K562 (cell line): ENCODE results near the gene SKAP1. TPM values are rescaled to one million over a fixed set of nuclear protein-coding genes. Genes with fewer than 3 reads are reported as not detected.

Source experiments
- ATAC-seq: fragments of 200-7000 bp; cut with Tn5 transposase; 3 replicates; pipeline ENCODE4 v1.9.1; 2020; ENCODE audit warnings: moderate library complexity
- BruUV-seq: library from RNA; stranded (reverse); fragments of 400-500 nt; replicated peaks from 2 replicates; lab custom pipeline; 2021; lab: Mats Ljungman, UMichigan
- CTCF ChIA-PET: fragments of 300-600 bp; formaldehyde crosslinking; extraction: SDS; loops from one replicate; lab custom pipeline; 2021; ENCODE audit warnings: low intra/inter-chr PET ratio; lab: Yijun Ruan, JAX
- POLR2A ChIA-PET: fragments of 300-600, 350-650 bp; sonication (Branson Sonifier 250); formaldehyde crosslinking; extraction: SDS; loops from one replicate; lab custom pipeline; 2021; ENCODE audit warnings: antibody characterized with exemption, inconsistent platforms; lab: Yijun Ruan, JAX
- DNase-seq, 4 experiments: peaks; one replicate each; pipeline versions ENCODE4 v3.0.0 to v3.0.0-alpha.2; 2011 to 2018; ENCODE audit warnings: low spot score in 3 of 4, mixed read lengths in 3 of 4; ENCODE audit errors: extremely low read depth in 1 of 4
- FAIRE-seq: peaks from 2 replicates; lab custom pipeline; 2011; peaks lifted over from hg19 to GRCh38; lab: Jason Lieb, UNC
- H2AFZ ChIP-seq: 2 replicates; pipeline ENCODE4 v1.6.0; 2011; ENCODE audit warnings: low read depth, low read length, control low read depth, inconsistent platforms
- H3K27ac ChIP-seq: fragments of 200-600 bp; 3 replicates; pipeline ENCODE4 v1.8.0; 2011; ENCODE audit warnings: low read depth, mild to moderate bottlenecking, control low read depth, inconsistent platforms, low read length, moderate library complexity, mixed read lengths; ENCODE audit errors: extremely low read depth
- H3K27me3 ChIP-seq, 2 experiments: fragments of 300-600 bp in 1 of 2; 2 replicates in 1 of 2; 3 replicates in 1 of 2; pipeline versions ENCODE4 v1.6.0 to v1.8.0; 2011; ENCODE audit warnings: inconsistent platforms in 2 of 2, low read length in 2 of 2, mild to moderate bottlenecking in 1 of 2, mixed read lengths in 1 of 2, moderate library complexity in 1 of 2; ENCODE audit not compliant: control insufficient read depth in 2 of 2, insufficient read depth in 2 of 2
- H3K36me3 ChIP-seq: fragments of 300-600 bp; 3 replicates; pipeline ENCODE4 v1.8.0; 2011; ENCODE audit warnings: mild to moderate bottlenecking, low read length, inconsistent platforms; ENCODE audit not compliant: control insufficient read depth, insufficient read depth
- H3K4me1 ChIP-seq, 2 experiments: fragments of 200-600 bp in 1 of 2; replicated peaks in 1 of 2; 2 replicates in 1 of 2; 3 replicates in 1 of 2; pipeline versions ENCODE4 v1.5.1 to v1.8.0; 2011; ENCODE audit warnings: inconsistent platforms in 2 of 2, low read length in 2 of 2, mild to moderate bottlenecking in 1 of 2, mixed read lengths in 1 of 2, moderate library complexity in 1 of 2; ENCODE audit not compliant: control insufficient read depth in 2 of 2, insufficient read depth in 2 of 2
- H3K4me2 ChIP-seq: 2 replicates; pipeline ENCODE4 v1.6.1; 2011; ENCODE audit warnings: low read length, control low read depth, inconsistent platforms, mixed read lengths; ENCODE audit not compliant: insufficient read depth
- H3K4me3 ChIP-seq: fragments of 200-600 bp; sonication (generic), shearing (Covaris generic); 2 replicates; pipeline ENCODE4 v1.5.1; 2016; ENCODE audit warnings: control low read depth, inconsistent platforms
- H3K79me2 ChIP-seq: fragments of 200-600 bp; 3 replicates; pipeline ENCODE4 v1.8.0; 2011; ENCODE audit warnings: low read length, inconsistent platforms; ENCODE audit not compliant: control insufficient read depth, insufficient read depth
- H3K9ac ChIP-seq, 2 experiments: 2 replicates each; pipeline versions ENCODE4 v1.6.0 to v1.6.1; 2011; ENCODE audit warnings: low read depth in 2 of 2, low read length in 2 of 2, control low read depth in 1 of 2, inconsistent platforms in 1 of 2, mild to moderate bottlenecking in 1 of 2, mixed read lengths in 1 of 2; ENCODE audit not compliant: insufficient read depth in 1 of 2
- H3K9me1 ChIP-seq: one replicate; pipeline ENCODE4 v1.6.0; 2011; ENCODE audit warnings: inconsistent platforms, mild to moderate bottlenecking, low read length, moderate library complexity; ENCODE audit not compliant: control insufficient read depth, insufficient read depth
- H3K9me3 ChIP-seq: replicated peaks from 2 replicates; pipeline ENCODE4 v1.5.1; 2011; ENCODE audit warnings: low read depth, low read length, inconsistent platforms; ENCODE audit not compliant: control insufficient read depth, insufficient read depth
- H4K20me1 ChIP-seq: replicated peaks from 2 replicates; pipeline ENCODE4 v1.6.1; 2011; ENCODE audit warnings: low read length, inconsistent platforms, mixed read lengths; ENCODE audit not compliant: control insufficient read depth, insufficient read depth
- EGR1 ChIP-seq: fragments of 450-650 bp; conservative IDR thresholded peaks from 2 replicates; pipeline ENCODE4 v1.6.1; 2017; ENCODE audit warnings: mild to moderate bottlenecking
- NFE2 ChIP-seq: IDR thresholded peaks from 2 replicates; pipeline ENCODE4 v1.6.1; 2014; ENCODE audit warnings: antibody characterized with exemption, low read depth
- TAL1 ChIP-seq: fragments of 450-650 bp; IDR thresholded peaks from 2 replicates; pipeline ENCODE4 v1.6.1; 2016; ENCODE audit warnings: mild to moderate bottlenecking
- USF1 ChIP-seq: sonication (generic); formaldehyde crosslinking; IDR thresholded peaks from 2 replicates; pipeline ENCODE4 v1.9.0; 2022; ENCODE audit warnings: mild to moderate bottlenecking, missing genetic modification reagents
- ZNF165 ChIP-seq: fragments of 250-450 bp; sonication (Bioruptor Pico); IDR thresholded peaks from 2 replicates; pipeline ENCODE4 v1.4.0; 2020; ENCODE audit warnings: borderline replicate concordance
- ZNF384 ChIP-seq: IDR thresholded peaks from 2 replicates; pipeline ENCODE4 v1.6.1; 2012; ENCODE audit warnings: low read depth, low read length, improper control_type of control experiment
- WGBS: fragments of 100-300 bp; shearing (Covaris generic); methylation state at CpG from one replicate; pipeline ENCODE4 v1.1.6; 2016; ENCODE audit warnings: low coverage, mixed read lengths; ENCODE audit not compliant: insufficient coverage; ENCODE audit errors: missing lambda C conversion rate; 5-methylcytosine and 5-hydroxymethylcytosine counted together
- in situ Hi-C: fragments of 300-500 bp; cut with MboI; formaldehyde crosslinking; loops from 4 replicates; pipeline ENCODE4 v1.15.0; 2018; ENCODE audit warnings: inconsistent platforms, mixed read lengths
- intact Hi-C: fragments of 100-400 bp; cut with micrococcal nuclease; formaldehyde crosslinking; loops from 2 replicates; pipeline ENCODE4 v1.14.2; 2022
- polyA plus RNA-seq, 8 experiments: library from polyadenylated mRNA; depleted of rRNA in 4 of 8; stranded (reverse) in 5 of 8; unstranded in 3 of 8; fragments of >200 nt; fragmentation: Nextera tagmentation in 2 of 8; fragmentation: Illumina TruSeq in 1 of 8; extraction: Ambion mirVana in 2 of 8; extraction: Trizol in 1 of 8; gene quantifications; 2 replicates each; pipeline versions ENCODE4 v1.2.1 to v1.2.3, GENCODE V29; 2011 to 2014; ENCODE audit warnings: inconsistent platforms in 1 of 8, missing spikeins in 1 of 8
- total RNA-seq, 7 experiments: library from RNA; depleted of rRNA in 6 of 7; stranded (reverse); fragments of >200 nt in 6 of 7; fragmentation: Illumina TruSeq in 2 of 7; extraction: Trizol in 2 of 7; gene quantifications; 2 replicates each; pipeline versions ENCODE4 v1.2.1 to v1.2.3, GENCODE V29; 2011 to 2021; ENCODE audit warnings: low replicate concordance in 1 of 7

SKAP1 gene
- total and polyA plus RNA-seq, 9 of the 15 experiments (the other 6 are each of a cell fraction or from before 2014, with no cell fraction given): 0.06 to 0.80 (median 0.10) TPM; not detected in 4

DNA sequence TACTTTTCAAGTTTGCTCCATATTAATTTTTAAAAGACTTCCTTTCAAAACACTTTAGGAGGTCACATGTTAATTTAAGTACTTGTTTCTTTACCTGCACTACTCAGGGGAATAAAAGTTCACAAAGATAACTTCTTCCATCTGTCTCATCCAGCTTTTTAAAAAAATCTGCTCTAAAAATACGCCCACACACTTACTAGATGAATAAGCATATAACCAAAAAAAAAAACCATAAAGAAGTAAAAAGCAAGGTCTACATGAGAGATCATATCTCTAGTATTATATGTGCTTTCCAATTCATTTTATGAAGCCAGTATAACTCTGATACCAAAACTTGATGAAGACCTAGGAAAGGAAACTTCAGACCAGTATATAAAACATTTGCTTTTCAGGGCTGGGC is 17.2 kb downstream of the SKAP1 start:
- Histone ChIP-seq H3K79me2 (no peaks in the 10 kb centered on the region), H4K20me1 (no peaks in the 10 kb centered on the region), H3K4me2 (no peak overlapping the region), H3K27me3 (no peaks in the 10 kb centered on the region), H3K27ac (no peak overlapping the region), H2AFZ (no peak overlapping the region), H3K9ac (no peak overlapping the region), H3K4me3 (no peak overlapping the region), H3K4me1 (no peaks in the 10 kb centered on the region), H3K9me3 (no peaks in the 10 kb centered on the region), H3K9me1 (no peaks in the 10 kb centered on the region), H3K36me3 (no peaks in the 10 kb centered on the region)
- no peak for ATAC-seq
- intact Hi-C loops (no loop called here), in situ Hi-C loops (no loop called here)
- ChIA-PET CTCF (interaction anchor here (0.7 kb wide), 1 partner anchor 78 kb away, joined by 3 read pairs; no protein-coding TSS in a partner anchor), POLR2A (interaction anchor here (0.6 to 1.2 kb wide), 3 partner anchors 9 to 208 kb away, joined by 3 read pairs; no protein-coding TSS in a partner anchor)
- 56% methylated on average over 1 of the region's 1 CpG for WGBS
- no peak for FAIRE-seq
- no peak for DNase-seq
- 0 out of 2 replicates have a peak, but pooled peaks have one; percentile 26 for TF ChIP-seq NFE2
- TF ChIP-seq USF1 (CRISPR knock-in tag): no peak
- TF ChIP-seq ZNF165 (CRISPR knock-in tag): no peak
- peak; percentile 81 for TF ChIP-seq EGR1
- no peak for TF ChIP-seq TAL1
- peak; percentile 65; the same call in 1 of the 2 replicates for TF ChIP-seq ZNF384
- BruUV-seq: no TSS peak
